GM19463 (cell line): ENCODE results near the gene GPC6.
"Not testable (repeated sequence)": the region's sequence is repeated elsewhere in the genome, so short reads cannot be mapped to it uniquely, and the experiment has no call there.

ENCODE experiments used
- ATAC-seq: cut with Tn5 transposase; IDR thresholded peaks from one replicate; pipeline ENCODE4 v1.9.1; 2021; ENCODE audit warnings: mild to moderate bottlenecking, moderate library complexity; ENCODE audit not compliant: unreplicated experiment

Gene GPC6

DNA sequence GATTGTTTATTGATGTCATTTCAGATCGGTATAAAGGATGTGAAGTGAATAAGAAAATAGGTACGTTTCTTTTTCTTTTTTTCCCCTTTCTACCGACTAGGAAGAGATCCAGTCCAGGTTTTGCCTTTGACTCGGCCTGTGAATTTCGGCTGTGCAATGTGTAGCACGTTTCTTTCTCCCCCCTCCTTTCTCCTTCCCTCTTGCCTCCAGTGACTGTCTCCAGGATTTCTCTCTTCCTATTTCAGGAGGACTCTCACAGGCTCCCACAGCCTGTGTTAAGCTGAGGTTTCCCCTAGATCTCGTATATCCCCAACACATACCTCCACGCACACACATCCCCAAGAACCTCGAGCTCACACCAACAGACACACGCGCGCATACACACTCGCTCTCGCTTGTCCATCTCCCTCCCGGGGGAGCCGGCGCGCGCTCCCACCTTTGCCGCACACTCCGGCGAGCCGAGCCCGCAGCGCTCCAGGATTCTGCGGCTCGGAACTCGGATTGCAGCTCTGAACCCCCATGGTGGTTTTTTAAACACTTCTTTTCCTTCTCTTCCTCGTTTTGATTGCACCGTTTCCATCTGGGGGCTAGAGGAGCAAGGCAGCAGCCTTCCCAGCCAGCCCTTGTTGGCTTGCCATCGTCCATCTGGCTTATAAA, at the start of gene GPC6:
TSS of gene GPC6 (plus strand) at position 185 of the 657 bp plus-strand sequence.
- no peak for ATAC-seq

DNA sequence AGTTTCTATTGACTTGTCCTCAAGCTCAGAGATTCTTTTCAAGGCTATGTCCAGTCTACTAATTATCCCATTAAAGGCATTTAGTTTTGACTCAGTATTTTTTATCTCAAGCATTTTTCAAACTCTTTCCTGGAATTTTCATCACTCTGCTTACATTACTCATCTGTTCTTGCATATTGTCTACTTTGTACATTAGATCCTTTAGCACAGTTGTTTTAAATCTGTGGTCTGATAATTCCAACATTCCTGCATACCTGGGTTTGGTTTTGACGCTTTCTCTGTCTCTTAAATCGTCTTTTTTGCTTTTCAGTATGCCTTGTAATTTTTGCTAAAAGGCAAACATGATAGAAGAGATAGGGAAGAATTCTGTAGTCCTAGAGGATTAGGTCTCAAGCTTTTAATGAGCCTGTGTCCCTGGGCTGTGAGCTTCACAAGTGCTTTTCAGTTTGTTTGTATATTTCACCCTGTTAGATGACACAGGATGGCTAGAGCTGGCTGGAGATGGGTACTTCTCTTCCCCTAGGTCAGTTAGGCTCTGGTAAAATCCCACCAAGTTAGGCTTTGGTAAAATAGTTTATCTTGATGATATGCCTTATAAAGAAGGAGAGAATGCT, 46.1 kb upstream of the GPC6 start:
- ATAC-seq = no peak

DNA sequence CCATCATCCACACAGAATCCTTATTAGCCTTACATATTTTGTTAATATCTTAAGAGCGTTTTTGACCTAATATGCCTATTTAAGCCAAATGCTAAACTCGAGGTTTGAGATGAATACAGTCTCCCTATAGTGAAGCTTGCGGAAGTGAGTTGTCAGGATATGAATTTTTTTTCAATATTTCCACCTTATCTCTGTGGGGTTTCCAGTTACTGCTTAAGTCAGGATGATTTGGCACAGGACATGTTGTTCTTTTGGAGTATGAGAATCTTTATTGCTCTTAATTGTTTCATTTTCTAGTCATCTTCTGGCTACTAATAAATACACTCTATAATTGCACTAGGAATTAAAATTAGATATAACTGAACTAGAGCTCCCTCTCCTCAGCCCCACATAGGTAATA, 44.2 kb upstream of the GPC6 start:
- no peak for ATAC-seq

DNA sequence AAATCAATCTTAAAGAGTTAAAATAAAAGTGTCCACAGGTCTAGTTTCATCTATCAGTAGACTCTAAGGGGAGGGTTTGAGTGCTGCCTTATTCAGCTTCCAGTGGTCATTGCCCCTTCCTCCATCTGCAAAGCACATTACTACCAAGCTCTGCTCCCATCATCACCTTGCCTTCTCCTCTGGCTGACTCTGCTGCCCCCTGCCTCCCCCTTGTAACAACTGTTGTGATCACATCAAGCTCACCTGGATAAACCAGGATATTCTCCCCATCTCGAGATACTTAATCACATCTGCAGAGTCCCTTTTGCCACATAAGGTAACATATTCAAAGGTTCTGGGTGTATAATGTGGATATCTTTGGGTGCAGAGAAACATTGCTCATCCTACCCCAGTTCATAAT, 43.3 kb upstream of the GPC6 start:
- no peak for ATAC-seq

GRCh38 chr13:93190006-93190405, 36.6 kb upstream of the GPC6 start:
- no peak for ATAC-seq

GRCh38 chr13:93193682-93194081, 32.9 kb upstream of the GPC6 start:
- no peak for ATAC-seq

- no peak for ATAC-seq
Measured at GRCh38 chr13:93199856-93200255, 26.8 kb upstream of the GPC6 start.

GRCh38 chr13:93200626-93201025, 26.0 kb upstream of the GPC6 start:
- no peak for ATAC-seq

DNA sequence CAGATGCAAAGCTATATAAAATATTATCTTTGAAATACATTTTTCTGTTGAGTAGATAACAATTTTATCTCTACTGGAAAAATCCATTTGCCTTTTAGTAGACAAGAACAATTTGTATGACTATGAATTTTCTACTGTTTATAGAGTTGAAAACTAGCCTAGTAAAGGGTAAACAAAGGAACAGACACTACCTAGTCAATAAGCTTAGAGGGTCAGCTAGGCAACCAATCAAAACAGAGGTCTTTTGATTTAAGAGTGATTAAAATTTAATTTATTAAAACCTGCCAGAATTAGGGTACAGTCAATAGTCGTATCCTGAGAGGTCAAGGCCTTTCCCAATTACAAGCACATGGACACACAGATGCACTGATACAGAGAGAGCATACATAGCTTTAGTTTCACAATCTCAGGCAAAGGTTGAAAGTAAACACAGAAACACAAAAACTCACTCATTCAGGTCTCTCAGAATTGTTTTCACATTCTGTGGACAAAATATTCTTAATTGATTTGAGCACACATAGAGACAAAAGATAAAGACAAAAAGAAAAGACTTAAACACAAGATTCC, 24.5 kb upstream of the GPC6 start:
- no peak for ATAC-seq

DNA sequence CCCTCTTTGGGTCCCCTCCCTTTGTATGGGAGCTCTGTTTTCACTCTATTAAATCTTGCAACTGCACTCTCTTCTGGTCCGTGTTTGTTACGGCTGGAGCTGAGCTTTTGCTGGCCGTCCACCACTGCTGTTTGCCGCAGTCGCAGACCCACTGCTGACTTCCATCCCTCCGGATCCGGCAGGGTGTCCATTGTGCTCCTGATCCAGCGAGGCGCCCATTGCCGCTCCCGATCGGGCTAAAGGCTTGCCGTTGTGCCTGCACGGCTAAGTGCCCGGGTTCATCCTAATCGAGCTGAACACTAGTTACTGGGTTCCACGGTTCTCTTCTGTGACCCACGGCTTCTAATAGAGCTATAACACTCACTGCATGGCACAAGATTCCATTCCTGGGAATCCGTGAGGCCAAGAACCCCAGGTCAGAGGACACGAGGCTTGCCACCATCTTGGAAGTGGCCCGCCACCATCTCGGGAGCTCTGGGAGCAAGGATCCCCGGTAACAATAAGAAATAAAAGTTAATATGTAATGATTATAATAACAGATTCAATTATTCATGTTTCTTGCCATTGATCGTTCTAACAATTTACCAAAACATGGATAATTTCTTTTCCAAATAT, 19.7 kb upstream of the GPC6 start:
- ATAC-seq = not testable (repeated sequence)

DNA sequence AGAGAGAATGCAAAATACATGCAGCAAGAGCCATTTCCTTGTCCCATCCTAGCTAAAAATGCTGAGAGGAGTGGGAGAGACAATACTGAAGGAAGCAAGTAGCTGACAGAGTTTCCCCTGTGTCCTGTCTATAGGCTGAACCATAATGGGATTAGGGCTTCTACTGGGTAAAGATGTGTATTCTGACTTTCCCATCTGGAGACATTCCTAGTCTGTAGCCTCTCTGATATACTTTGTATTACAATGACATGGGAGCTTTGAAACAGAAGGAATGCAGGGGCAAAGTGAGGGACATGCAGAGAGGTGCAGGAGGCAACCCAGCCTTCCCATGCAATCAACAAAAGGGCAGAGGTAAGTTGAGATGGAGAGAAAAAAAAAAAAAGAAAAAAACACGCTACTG, 10.5 kb upstream of the GPC6 start:
- ATAC-seq = no peak

- ATAC-seq = no peak
Measured at GRCh38 chr13:93217721-93218261, 8.8 kb upstream of the GPC6 start.

- no peak for ATAC-seq
Measured at GRCh38 chr13:93218583-93218982, 8.0 kb upstream of the GPC6 start.

GRCh38 chr13:93220073-93220472, 6.5 kb upstream of the GPC6 start:
- no peak for ATAC-seq

DNA sequence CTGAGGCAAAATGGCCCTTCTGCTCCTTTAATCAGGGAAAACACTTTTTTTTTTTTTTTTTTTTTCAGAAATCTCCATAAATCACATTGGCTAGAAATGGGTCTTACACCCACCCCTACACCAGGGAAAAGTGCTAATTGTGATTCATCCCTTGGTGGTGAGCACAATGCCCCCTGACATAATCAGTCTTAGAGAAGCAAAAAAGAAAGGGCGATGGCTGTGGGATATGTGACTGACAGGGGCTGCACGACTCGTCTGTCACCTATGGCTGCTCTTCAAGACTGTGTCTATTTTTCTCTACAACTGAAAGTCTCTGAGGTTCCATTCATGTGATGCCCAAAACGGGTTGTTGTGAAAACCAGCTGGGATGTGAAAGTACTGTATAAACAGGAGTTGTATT, 3.6 kb upstream of the GPC6 start:
- ATAC-seq = no peak

DNA sequence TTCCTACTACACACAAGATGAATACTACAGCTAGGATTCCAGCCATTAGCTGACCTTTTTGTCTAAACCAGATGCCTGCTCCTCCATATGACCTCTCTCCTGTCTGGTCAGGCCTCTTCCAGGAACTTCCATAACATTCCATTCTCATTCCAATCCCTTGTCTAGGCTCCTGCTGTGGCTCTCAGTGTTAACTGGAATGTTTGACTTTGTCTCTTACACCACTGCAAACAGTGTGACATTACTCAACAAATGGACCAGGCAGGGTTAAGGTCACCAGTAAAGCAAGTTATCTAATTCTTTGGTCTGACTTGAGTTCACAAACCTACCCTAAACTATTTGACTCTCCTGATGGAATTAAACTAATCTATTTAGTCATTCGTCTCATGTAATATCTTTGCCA, 2.1 kb upstream of the GPC6 start:
- ATAC-seq = no peak

GRCh38 chr13:93225610-93226009, 997 bp upstream of the GPC6 start:
- ATAC-seq = no peak

DNA sequence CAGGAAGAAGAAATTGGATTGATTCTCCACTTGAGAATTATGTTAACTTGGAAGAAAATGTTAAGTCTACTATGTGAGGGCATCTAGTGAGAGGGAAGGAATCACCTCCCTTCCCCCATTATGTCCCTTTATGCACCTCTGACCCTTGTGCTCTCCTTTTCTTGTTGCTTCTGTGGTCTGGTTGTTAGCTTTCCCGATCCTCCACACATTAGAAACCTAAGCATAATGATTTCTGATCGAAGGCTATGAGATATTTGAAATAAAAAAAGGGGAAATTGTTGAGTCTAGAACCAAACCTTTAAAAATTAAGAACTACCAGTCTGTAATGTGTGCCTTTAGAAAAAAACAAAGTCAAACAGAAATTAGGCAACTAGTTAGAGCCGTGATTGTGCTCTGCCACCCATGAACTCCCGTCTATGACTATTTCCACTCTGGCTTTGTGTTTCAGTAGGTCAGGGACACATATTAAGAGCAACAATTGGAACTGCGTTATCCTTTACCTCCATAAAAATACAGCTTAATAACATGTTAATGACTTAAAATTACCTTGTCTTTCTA, 463 bp upstream of the GPC6 start:
- no peak for ATAC-seq

DNA sequence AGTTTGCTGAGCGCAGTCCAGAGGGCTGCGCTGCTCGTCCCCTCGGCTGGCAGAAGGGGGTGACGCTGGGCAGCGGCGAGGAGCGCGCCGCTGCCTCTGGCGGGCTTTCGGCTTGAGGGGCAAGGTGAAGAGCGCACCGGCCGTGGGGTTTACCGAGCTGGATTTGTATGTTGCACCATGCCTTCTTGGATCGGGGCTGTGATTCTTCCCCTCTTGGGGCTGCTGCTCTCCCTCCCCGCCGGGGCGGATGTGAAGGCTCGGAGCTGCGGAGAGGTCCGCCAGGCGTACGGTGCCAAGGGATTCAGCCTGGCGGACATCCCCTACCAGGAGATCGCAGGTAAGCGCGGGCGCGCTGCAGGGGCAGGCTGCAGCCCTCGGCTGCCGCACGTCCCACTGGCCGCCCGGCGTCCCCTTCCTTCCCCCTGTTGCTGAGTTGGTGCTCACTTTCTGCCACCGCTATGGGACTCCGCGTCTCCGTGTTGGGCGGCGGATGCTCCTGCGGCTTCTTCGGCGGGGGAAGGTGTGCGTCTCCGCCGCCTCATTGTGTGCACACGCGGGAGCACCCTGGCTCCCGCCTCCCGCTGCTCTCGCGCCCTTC, 772 bp downstream of the GPC6 start:
- ATAC-seq = peak; percentile 22

DNA sequence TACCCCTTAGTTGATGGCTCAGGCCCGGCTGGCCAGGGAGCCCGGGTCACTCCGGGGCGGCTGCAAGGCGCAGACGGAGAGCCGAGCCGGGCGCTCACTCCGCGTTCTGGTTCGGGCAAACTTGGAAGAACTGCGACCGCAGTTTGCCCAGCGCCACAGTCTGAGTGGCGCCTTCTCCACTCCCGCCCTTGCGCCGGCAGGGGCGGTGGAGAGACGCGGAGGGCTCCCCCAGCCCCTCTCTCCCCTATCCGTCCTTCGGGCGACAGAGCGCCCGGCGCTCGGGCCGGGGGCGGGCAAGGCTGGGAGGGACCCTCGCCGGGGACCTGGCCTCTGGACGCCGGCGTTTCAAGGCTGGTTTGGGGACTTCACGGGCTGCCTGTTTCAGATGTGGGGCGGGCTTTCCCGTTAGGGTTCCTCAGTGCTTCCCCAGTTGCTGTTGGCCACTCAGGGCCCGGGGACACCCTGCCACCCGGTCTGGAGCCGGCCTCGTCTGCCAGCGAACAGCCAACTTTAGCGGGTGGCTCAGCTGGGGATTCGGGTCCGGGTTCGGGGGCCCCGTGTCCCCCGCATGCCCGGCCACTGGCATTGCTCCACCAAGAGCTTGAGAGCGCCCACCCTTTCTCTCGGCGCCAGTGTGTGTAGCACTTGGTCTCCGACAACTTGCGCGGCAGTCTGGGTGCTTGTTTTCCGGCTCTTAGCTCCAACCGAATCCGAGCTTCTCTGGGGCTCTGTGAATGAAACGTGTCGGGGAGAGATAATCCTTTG, 1.5 kb downstream of the GPC6 start:
- peak; percentile 38 for ATAC-seq

DNA sequence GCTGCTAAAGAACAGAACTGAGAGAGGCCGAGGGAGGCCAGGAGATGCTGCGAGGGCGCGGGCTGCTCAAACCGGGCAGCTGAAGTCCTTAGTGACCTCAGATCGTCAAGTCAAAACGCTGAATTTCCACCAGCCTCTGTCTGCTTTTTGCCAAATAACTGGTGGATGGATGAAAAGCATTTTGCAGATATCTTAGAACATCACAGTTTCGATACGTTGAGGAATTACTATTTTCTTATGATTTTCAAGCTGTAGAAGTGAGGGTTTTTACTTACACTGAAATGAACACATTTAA, 2.0 kb downstream of the GPC6 start:
- ATAC-seq = no peak
